Measurements from ENCODE around the gene ZNF202.

ZNF202 gene

GRCh38 chr11:123690485-123690884, 51.0 kb downstream of the ZNF202 start:
- no peak overlapping the region for H3K27ac ChIP-seq
- DNase-seq (ENCODE audit: low spot score), result no peak
- TF ChIP-seq CTCF (IDR thresholded peaks at IDR 0.05), result no peak
- no peak overlapping the region for H3K4me3 ChIP-seq

GRCh38 chr11:123684601-123685000, 56.9 kb downstream of the ZNF202 start:
- no peak overlapping the region for H3K4me3 ChIP-seq
- no peak overlapping the region for H3K27ac ChIP-seq
- DNase-seq (ENCODE audit: low spot score), result no peak
- no peak for TF ChIP-seq CTCF (IDR thresholded peaks at IDR 0.05)

GRCh38 chr11:123683428-123684170, 57.9 kb downstream of the ZNF202 start:
- Histone ChIP-seq H3K4me3 (no peak overlapping the region), H3K27ac (no peak overlapping the region)
- DNase-seq (ENCODE audit: low spot score), result no peak
- TF ChIP-seq CTCF (IDR thresholded peaks at IDR 0.05), result no peak

GRCh38 chr11:123682696-123683410, 58.6 kb downstream of the ZNF202 start:
- no peak for TF ChIP-seq CTCF (IDR thresholded peaks at IDR 0.05)
- Histone ChIP-seq H3K4me3 (no peak overlapping the region), H3K27ac (no peak overlapping the region)
- DNase-seq (ENCODE audit: low spot score), result no peak

- no peak for TF ChIP-seq CTCF (IDR thresholded peaks at IDR 0.05)
- Histone ChIP-seq H3K4me3 (no peak overlapping the region), H3K27ac (no peak overlapping the region)
- no peak for DNase-seq (ENCODE audit: low spot score)
These were observed 60.4 kb downstream of the ZNF202 start for GRCh38 chr11:123681030-123681429.

GRCh38 chr11:123678246-123678645, 63.2 kb downstream of the ZNF202 start:
- Histone ChIP-seq H3K4me3 (no peak overlapping the region), H3K27ac (no peak overlapping the region)
- no peak for TF ChIP-seq CTCF (IDR thresholded peaks at IDR 0.05)
- DNase-seq (ENCODE audit: low spot score), result no peak

- DNase-seq (ENCODE audit: low spot score), result no peak
- Histone ChIP-seq H3K4me3 (no peak overlapping the region), H3K27ac (no peak overlapping the region)
- TF ChIP-seq CTCF (IDR thresholded peaks at IDR 0.05), result no peak
These were observed 64.0 kb downstream of the ZNF202 start for GRCh38 chr11:123677510-123677909.

Measured in coronary artery (tissue), 2 donors.